Stimulated activated CD4-positive, alpha-beta T cell treated with anti-CD3 and anti-CD28 coated beads, Interleukin-15, amount 100 ng/mL, for 1 hour (primary cell): Measurements from ENCODE around the gene CTBP2.

ENCODE experiments used
- DNase-seq, 2 donors: peaks; one replicate each; pipeline ENCODE4 v3.0.0-alpha.2; 2020; ENCODE audit warnings: low read depth in 1 of 2, low spot score in 1 of 2

CTBP2 gene

DNA sequence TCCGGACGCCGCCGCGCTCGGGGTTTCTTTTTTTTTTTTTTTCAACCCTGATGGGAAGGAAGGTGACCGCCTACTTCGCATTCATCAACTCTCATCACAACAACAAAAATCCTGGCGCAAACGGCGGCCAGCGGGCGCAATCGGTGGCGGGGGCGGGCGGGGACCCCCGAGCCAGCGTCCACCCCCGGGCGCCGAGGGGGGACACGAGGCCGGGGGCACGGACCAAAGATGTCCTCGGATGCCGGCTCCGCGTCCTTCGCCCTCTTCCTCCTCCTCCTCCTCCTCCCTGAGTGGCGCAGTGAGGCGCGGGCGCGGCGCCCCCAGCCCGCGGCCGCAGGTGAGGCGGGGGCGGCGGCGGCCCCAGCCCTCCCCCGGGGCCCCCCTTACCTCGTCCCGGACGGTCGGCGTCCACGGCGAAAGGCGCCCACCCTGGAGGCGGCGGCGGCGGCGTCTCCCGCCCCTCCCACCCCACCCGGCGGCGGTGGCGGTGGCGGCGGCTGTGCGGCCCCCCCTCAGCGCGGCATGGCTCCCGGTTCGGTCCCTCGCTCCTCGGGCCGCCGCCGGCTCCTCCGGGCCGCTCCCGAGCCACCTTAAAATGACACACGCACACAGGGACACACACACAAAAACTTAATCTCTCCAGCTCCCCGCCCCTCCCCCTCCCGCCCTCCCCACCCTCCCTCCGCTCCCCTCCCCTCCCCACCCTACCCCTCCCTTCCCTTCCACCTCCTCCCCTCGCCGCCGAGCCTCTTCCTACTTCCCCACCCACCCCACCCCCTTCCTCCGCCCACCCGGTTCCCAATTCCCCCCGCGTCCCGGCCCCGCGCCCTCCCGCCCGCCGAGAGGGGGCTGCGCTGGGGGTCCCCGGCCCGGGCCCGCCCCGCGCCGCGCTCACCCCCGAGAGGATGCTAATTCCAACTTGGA, at the start of gene CTBP2:
Gene CTBP2 (minus strand): TSS at position 632 of the 924 bp plus-strand sequence.
- DNase-seq, result no peak

GRCh38 chr10:125209591-125210355, 49.4 kb upstream of the CTBP2 start:
- no peak for DNase-seq

- DNase-seq, result no peak
These were observed 48.6 kb upstream of the CTBP2 start for GRCh38 chr10:125208854-125209565.

- DNase-seq, result no peak
These were observed 46.3 kb upstream of the CTBP2 start for GRCh38 chr10:125206623-125207022.

DNA sequence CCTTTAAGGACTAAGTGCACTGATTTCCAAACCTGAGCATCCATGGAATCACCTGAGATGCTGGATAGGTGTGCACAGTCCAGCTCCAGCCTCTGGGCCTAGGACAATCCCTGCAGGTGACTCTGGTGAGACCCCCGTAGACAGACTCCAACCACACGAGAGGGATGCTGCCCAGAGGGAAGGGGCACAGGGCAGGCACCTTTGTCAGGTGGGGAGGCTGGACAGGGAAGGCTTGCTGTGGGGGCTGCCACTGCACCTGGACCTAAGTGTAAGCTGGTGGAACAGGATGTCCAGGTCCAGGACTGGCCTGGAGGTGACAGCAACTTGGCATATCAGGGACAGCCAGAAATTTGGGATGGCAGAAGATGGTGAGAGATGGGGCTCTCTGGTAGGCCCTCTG, 45.1 kb upstream of the CTBP2 start:
- no peak for DNase-seq

DNA sequence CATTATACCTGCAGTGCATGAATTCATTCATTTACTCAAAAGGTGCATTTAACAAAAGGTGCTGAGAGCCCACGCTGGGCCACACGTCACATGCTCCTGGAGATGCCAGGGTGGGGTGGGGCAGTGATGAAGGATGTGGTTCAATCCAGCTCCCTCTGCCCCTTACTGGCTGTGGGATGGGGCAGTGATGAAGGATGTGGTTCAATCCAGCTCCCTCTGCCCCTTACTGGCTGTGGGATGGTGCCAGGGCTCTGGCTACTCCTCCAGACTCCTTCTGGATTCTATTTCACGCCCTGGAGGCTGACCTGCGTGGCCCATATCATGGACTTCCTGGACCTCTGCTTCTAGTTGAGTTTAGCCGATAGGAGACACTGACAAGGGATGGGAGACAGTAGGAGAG, 44.0 kb upstream of the CTBP2 start:
- DNase-seq, result no peak

- no peak for DNase-seq
These were observed 42.9 kb upstream of the CTBP2 start for GRCh38 chr10:125203186-125203800.

DNA sequence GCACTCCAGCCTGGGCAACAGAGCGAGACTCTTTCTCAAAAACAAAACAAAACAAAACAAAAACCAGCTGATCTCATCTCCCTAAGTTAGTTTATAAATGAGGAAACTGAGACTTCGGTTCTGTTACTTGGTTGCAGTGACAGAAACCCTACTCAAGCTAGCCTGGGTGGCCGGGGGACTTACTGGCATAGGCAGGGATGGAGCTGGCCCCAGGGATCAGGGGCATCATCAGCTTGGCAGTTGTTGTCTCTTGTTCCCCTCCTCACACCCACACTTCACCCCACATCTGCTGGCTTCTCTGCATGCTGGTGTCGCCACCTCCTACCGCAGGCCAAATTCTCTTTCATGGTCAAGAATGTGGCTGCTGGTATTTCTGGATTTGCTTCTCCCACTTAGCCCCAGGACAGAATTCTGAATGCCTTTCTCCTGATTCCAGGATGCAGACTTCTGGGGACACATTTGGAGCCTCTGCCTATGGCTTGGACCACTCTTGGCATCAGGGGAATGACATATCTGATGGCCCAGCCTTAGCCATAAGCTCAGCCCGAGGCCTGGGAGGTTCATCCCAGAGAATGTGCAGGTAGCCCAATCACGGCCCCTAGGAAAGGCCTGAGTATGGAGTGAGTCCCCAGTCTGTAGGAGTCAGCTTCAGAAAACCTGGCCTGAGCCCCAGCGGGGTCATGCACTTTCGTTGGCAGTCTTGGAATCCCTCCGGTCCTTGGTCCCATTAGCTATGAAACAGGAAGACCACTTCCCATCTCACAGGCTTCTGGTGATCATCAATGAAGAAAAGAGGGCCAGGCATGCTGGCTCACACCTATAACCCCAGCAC, 41.6 kb upstream of the CTBP2 start:
- no peak for DNase-seq

GRCh38 chr10:125201108-125201524, 40.8 kb upstream of the CTBP2 start:
- no peak for DNase-seq

DNA sequence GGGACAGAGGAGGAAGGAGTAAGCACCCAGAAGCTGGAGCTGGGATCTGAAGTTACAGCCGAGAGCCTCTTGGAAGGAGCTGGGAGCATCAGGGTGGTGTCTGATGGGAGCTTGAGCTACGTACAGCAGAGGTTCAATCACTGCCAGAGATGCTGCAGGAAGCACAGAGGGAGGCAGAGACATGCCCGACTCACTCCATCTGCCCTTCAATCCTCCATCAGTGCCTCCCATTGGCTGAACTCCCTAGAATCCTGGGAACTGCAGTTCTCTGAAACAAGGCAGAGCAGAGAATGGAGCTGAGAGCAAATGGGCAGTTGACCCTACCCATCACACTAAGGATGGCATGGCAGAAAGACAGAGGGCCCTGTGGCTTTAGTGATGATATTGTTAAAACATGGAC, 40.0 kb upstream of the CTBP2 start:
- no peak for DNase-seq

DNA sequence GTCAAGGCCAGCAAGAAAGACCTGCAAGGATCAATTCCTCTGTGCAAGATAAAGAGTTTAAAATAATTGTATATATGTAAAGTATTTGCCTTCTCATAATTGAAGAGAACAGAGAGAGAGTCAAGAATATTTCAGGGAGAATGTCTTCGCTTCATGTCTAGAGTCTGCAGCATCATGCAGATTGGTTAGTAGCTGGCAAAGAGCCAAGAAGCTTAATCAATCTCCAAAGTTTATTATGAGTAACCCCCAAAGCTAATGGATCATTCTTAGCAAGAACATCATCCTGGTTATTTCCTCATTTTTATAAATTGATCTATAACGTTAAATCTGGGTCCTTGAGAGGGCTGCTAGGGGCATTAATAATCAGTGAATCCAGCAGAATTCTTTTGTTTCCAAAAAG, 38.9 kb upstream of the CTBP2 start:
- DNase-seq, result no peak

GRCh38 chr10:125194814-125195213, 34.5 kb upstream of the CTBP2 start:
- no peak for DNase-seq

- no peak for DNase-seq
These were observed 33.0 kb upstream of the CTBP2 start for GRCh38 chr10:125193306-125193877.

DNA sequence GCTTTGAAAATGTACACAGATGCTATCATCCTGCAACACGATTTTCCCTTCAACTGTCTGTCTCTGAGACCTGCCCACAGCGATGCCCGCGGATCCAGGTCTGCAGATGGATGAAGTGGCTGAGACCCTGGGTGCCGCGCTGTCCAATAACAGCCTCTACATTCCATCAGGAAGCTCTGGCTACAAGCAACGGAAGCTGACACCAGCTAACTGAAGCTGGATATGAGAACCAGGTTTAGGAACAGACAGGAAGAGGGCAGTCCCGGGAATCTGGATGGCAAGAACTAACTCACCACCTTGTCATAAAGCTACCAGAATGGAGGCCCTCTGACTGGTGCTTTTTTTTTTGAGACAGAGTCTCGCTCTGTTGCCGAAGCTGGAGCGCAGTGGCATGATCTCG, 32.3 kb upstream of the CTBP2 start:
- no peak for DNase-seq

GRCh38 chr10:125192005-125192404, 31.6 kb upstream of the CTBP2 start:
- no peak for DNase-seq

- DNase-seq, result no peak
These were observed 30.6 kb upstream of the CTBP2 start for GRCh38 chr10:125190946-125191345.

DNA sequence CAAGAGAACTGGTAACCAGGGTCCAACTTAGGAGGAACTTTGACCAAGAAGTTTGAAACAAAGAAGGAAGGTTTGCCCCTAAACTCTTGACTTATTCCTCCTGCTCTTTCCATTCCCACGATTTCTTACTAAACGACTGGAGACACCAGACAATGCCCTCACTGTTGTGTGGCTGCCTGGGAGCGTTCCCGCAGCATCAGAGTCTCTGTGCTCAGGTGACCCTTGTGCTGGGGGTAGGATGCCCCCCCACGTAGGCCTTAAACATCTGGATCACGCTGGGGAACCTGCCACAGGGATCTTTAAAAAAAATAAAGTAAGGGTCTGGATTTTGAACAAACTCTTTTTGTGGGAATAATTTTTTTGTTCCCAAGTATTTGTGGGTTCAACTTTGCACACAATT, 30.1 kb upstream of the CTBP2 start:
- no peak for DNase-seq

DNA sequence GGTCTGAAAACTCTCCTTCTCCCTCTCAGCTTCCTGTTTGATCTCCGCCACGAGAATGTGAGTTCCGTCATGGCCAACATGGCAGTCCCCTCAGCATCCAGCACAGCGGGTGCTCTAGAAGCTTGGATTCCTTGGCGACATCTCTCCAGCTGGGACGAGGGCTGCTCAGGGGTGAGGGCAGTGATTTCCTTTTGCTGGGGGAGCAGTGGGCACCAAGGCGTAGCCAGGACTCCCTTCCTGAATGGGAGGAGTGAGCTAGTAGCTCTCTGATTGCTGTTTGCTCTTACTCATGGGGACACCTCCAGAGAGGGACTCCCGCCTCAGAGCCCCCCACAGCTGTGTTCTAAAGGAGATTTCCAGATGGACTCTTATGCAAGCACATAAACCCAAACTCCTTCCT, 28.8 kb upstream of the CTBP2 start:
- no peak for DNase-seq

DNA sequence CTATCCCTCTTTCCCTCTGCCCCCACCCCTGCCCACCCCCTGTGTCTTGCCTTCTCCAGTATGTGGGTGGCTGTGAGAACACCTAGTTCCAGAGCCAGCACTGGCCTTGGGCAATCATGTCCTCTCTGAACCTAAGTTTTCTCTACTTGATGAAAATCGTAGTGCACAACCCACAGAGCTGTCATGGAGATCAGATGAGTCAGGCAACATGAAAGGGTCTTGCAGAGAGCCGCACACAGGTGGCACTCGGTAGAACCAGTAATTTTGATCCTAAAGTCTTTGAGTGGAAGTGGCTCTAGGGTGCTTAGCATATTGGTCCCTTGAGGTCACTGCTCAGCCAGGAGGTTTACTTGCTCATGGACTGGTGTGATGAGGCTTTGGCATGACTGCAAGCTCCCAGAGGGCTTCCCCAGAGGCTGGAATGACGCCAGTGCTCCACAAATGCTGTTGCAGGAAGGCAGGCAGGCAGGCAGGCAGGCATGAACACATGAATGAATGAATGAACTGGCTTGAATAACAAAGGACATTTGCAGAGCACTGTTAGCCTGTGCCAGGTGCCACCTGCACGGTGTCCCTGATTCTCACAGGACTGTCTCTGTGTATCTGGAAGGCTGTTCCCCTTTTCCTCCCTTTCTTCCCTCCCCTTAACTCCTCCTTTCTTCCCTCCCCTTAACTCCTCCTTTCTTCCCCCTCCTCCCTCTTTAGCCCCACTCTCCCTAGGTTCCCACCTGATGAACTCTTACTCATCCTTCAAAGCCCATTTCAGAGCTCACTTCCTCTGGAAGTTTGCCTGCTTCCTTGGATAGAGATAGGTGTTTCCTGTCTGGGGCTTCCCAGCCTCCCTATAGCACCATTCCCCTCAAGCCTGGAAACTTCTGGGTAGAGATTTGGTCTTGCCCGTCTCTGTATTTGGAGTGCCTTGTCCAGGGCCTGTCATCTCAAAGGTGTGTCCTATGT, 27.2 kb upstream of the CTBP2 start:
- DNase-seq, result no peak
